Activated effector memory CD4-positive, alpha-beta T cell treated with anti-CD3 and anti-CD28 coated beads, Interleukin-2, amount 50 U/mL, for 16 hours (primary cell): ENCODE measurements around the gene NPAS3.

Experiments used
- DNase-seq: peaks from one replicate; pipeline ENCODE4 v3.0.0-alpha.2; 2020

The NPAS3 gene

DNA sequence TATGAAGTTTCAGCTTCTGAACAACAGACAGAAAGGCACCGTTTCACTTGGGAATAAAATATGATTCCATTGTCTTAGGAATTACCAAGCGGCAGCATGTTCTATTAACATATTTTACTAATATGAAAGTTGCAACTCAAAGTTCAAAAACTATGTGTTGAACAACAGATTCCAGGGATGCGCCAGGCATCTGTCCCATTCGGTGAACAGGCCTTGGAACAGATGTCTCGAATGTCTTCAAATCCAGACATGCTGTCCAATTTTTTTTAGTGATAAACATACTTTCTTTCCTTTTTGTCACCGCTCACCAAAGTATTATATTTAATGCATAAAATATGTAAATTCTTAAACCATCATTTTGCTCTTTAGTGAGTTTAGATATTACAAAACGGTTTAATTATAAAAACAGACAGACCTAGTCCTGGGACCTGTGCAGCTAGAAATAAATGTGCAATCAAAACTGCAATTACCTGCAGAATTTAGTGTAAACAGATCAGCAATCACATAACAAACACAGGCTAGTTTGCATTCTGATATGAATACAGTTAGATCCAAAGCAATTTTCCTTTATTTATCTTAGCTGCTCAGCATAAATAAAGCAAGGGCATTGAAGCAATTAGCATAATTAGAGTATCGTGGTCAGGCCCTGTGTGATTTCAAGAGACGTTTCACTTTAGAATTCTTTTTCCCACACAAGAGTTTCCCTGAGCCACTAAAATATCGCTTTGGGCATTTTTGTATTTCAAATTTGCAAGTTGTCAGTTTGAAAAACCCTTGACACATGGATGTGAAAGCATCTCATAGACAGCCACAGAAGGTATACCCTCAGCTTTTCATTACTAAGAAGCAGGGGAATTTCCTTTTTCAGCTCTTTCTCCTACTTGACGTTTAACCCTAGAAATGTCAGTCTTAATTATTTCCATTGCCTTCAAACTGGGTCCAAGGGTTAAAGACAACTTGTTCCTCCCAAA lies 591.4 kb downstream of the NPAS3 start:
- no peak for DNase-seq

GRCh38 chr14:33532553-33532952 lies 593.9 kb downstream of the NPAS3 start:
- DNase-seq = no peak

DNA sequence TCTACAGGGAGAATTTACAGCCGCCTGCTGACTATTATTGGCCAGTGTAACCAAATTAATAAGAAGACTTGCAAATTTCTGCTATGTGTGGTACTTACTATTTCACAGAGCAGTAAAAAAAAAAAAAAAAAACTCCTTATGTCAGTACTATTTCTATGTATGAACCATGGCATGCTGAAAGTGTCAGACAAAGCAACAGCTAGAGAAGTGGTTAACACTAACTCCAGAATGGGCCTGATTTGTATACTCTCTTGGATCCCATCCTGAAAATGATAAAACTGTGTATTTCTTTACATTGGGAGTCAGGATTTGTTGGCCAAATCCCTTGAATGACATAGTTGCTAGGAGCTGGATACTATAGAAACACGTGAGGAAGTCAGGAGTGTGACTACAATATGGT lies 595.4 kb downstream of the NPAS3 start:
- no peak for DNase-seq

GRCh38 chr14:33534632-33535031 lies 596.0 kb downstream of the NPAS3 start:
- no peak for DNase-seq

- no peak for DNase-seq
Measured at GRCh38 chr14:33539918-33540357, 601.3 kb downstream of the NPAS3 start.

DNA sequence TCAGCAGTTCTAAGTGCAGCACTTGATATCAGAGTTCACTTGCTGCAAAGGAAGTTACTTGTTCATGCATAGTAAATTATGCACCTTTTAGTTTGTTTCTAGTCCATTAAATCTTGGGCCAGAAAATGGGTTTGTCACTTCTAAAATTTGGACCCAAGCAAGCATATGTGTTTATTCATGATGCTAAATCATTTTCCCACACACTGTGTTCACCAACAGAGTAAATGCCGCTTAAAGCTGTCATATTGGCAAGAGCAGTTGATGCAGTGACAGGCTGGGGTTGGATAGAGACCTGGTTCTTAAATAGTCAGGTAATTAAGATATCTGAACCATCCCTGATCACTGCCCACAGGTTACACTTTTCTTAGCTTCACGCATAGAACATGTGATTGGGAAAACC lies 602.5 kb downstream of the NPAS3 start:
- DNase-seq = no peak

GRCh38 chr14:33542338-33543287 lies 603.9 kb downstream of the NPAS3 start:
- no peak for DNase-seq

- no peak for DNase-seq
Measured at GRCh38 chr14:33545696-33546095, 607.0 kb downstream of the NPAS3 start.

GRCh38 chr14:33548606-33549005 lies 609.9 kb downstream of the NPAS3 start:
- no peak for DNase-seq

DNA sequence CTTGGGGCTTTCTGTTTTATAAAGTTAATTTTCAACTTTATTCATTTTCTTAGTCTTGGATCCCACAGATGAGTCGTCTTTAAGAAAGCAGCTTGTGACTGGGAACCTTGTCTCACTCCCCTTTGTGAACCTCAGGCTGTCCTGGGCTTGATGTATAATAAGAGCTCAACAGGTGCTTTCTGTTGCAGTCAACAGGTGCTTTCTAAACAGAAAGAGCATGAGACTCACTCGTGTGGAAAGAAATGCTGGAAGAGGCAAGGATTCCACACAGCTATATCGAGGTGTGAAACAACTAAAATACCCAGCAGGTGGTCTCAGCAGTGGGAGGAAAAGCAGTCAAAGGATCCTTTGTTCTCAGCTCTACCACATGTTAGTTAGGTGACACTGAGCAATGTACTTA lies 613.3 kb downstream of the NPAS3 start:
- DNase-seq = no peak

DNA sequence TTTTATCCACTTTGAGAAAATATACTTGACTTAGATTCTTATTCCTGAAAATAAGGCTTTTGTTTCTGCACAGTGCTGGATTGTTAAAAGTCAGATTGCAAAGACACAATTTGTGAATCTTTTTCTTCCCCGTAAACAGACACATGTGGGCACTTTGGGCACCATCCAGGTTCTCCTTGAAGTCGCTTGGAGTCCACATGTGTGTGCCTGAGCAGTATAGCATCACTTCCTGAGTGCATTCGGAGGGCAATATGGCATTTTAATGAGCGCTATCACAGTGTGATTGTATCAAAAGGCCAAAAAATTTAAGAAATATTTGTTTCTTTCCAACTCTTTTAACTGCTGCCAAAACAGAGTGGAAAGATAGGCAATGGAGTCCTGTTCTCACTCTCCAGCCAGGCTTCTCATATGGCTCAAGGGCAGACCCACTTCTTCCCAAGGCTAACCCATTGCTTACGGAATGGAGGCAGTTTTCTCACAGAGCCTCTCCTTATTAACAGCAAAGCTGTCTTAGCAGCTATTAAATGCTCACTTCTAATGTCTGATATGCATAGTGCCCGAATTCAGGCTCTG lies 615.1 kb downstream of the NPAS3 start:
- no peak for DNase-seq

- DNase-seq = no peak
Measured at GRCh38 chr14:33554988-33555387, 616.3 kb downstream of the NPAS3 start.

DNA sequence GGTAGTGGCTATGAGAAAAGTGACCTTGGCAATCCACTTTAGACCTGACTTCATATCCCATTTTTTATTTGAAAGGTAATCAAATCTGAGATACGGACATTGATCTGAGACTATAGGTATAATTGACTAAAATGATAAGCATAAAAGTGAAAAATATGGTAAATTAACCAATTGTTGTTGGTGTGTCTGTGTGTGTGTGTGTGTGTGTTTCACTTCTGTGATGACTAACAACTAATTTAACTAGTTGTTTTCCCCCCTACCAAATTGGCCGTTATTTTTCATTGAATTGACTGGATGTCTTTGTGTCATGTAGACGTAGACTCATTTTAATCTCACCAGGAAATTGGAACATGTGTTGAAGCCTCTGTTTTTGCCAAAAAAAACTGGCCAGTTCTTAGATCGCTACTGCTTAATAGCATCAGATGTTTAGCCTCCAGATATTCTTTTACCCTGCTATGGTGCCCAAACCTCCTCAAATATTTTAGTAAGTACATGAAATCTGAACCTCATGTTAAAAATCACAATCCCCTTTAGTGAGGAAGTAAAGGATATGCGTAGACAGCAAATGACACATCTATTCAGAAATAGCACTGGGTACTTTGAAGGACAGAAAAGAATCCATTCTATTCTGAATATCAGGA lies 617.2 kb downstream of the NPAS3 start:
- no peak for DNase-seq

DNA sequence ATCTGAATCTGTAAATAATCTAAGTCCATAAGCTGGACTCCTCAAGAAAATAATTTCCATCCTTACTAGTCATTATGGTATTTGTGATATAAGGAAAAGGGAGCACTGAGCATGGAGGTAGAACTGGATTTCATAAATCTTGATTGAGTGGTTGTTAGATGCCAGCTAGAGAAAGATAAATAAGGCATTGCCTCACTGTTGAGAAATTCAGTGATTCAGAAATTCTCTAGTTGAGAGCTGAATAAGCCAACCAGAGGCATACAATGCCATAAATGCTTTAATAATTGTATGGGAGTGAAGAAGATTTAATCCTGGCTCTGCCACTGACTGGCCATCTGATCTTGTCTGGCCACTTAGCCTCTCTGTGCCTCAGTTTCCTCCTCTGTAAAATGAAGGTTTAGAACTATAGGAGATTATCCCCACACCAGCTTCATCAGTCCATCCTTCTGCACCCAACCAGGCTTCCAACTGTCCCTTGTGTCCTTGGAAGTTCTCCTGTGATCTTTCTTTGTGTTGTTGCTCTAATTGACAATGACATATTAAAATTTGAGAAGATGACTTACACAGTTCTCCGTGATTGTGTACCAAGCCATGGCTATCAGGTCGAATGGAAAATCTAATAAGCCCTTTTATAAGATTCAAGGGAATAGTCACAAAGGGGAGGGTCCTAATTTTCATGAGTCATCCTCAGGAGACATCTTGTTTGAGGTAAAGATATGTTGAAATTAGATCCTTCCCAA lies 617.9 kb downstream of the NPAS3 start:
- DNase-seq = no peak

- DNase-seq = no peak
Measured at GRCh38 chr14:33560718-33561431, 622.2 kb downstream of the NPAS3 start.

DNA sequence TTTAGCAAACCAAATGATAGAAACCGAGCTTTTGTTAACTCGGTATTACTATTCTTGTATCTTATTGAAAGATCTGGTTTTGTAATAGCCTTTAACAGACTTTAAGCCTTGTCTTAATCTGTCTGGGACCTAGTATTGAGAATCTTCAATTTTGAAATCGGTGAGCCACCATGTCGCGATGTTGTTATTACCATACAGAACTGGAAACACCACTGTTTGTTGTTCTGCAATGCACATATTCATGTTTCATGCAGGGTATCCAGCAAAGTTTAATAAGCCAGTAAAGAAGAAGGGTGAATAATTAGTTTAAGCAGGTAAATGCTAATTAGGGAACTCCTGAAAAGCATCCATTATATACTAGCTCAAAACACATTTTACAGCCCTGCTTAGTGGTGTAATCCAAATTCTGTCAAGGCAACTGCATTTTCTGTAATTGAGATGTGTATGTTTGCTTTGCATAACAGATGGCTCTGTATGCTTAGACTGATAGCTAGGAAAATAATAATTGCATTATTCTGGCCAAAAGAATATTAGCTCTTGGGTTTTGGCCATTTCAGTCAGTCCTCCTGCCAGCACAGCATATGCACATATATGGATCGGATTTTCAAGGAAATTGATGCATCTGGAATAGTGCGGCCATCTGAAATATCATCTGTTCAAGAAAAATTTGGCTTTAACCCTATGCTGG lies 623.0 kb downstream of the NPAS3 start:
- DNase-seq = no peak

- no peak for DNase-seq
Measured at GRCh38 chr14:33563191-33563900, 624.7 kb downstream of the NPAS3 start.

- DNase-seq = no peak
Measured at GRCh38 chr14:33563901-33564197, 625.2 kb downstream of the NPAS3 start.

DNA sequence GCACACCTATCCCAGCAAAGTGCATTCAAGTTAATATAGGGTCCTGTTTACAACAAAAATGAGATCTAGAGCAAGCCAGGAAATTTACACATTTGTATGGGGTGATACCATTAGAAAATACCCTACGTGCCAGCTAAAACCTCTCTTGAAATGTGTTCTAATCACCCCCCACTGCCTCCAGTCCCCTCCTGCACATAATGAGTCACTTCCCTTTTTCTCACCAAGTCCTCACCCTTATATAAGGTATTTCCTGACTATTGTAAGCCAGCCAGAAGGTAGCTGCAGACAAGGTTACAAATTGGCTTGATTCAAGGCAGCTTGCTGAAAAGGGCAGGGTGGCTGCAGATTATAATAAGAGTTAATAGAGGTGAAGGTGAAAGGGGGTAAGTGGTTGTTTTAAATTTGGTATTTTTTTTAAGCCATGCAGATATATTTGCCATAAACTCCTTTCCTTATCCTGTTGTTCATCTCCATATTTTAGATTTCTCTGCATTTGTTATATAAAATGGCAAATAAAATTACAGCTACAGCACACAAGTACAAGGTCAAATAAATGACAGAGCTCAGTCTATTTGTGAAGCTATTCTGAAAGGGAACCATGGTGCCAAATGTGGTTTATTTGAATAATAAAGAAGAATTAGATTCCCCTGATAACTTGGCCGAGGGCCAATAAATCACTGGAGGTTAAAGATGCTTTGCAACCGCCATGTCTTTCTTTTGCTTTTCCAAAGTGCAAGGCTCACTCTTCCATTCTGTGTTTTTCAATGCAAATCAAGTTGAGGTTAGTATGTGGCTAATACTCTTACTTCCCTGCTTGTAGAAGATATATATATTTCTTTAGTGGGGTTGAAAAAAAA lies 626.3 kb downstream of the NPAS3 start:
- no peak for DNase-seq
